Heart left ventricle (tissue), 16 donors: ENCODE results near the gene CDH12. TPM values are rescaled to one million over a fixed set of nuclear protein-coding genes. Genes with fewer than 3 reads are reported as not detected.
"Not testable (repeated sequence)": the region's sequence is repeated elsewhere in the genome, so short reads cannot be mapped to it uniquely, and the experiment has no call there.

Source experiments
- ATAC-seq, 4 donors: fragments of 200-7000 bp; cut with Tn5 transposase; one replicate each; pipeline ENCODE4 v1.9.1; 2020 to 2022; ENCODE audit warnings: moderate library complexity in 4 of 4, mild to moderate bottlenecking in 3 of 4, moderate number of reproducible peaks in 1 of 4
- DNase-seq, 5 donors: peaks; one replicate each; pipeline ENCODE4 v3.0.0-alpha.2; 2020
- H3K27ac ChIP-seq, 12 donors: fragments of 200-600 bp; sonication (generic) in 4 of 12; one replicate each; pipeline versions ENCODE4 v1.5.0 to v1.8.0; 2016 to 2022; ENCODE audit warnings: mild to moderate bottlenecking in 2 of 12
- H3K27me3 ChIP-seq, 9 donors: fragments of 200-600 bp; sonication (generic) in 2 of 9; one replicate each; pipeline versions ENCODE4 v1.5.1 to v1.8.0; 2016 to 2022; ENCODE audit warnings: mild to moderate bottlenecking in 3 of 9
- H3K36me3 ChIP-seq, 9 donors: fragments of 200-600 bp; sonication (generic) in 2 of 9; one replicate each; pipeline versions ENCODE4 v1.5.0 to v1.8.0; 2018 to 2022; ENCODE audit warnings: mild to moderate bottlenecking in 2 of 9
- H3K4me1 ChIP-seq, 12 donors: fragments of 200-600 bp; sonication (generic) in 4 of 12; one replicate each; pipeline versions ENCODE4 v1.5.0 to v1.8.0; 2016 to 2022; ENCODE audit warnings: mild to moderate bottlenecking in 3 of 12
- H3K4me3 ChIP-seq, 12 donors: fragments of 200-600 bp; sonication (generic) in 4 of 12; one replicate each; pipeline versions ENCODE4 v1.5.0 to v1.8.0; 2017 to 2022; ENCODE audit warnings: mild to moderate bottlenecking in 9 of 12, moderate library complexity in 4 of 12
- H3K9me3 ChIP-seq, 12 donors: fragments of 200-600 bp; sonication (generic) in 4 of 12; one replicate each; pipeline versions ENCODE4 v1.5.0 to v1.8.0; 2016 to 2022; ENCODE audit warnings: mild to moderate bottlenecking in 1 of 12
- CTCF ChIP-seq, 12 donors: fragments of 200-600 bp; sonication (generic) in 4 of 12; IDR thresholded peaks; one replicate each; pipeline versions ENCODE4 v1.5.0 to v1.8.0; 2018 to 2022; ENCODE audit warnings: antibody characterized with exemption in 12 of 12, mild to moderate bottlenecking in 5 of 12
- POLR2A ChIP-seq, 2 donors: fragments of 450-650 bp; IDR thresholded peaks; one replicate each; pipeline ENCODE4 v1.6.1; 2017; ENCODE audit warnings: antibody characterized with exemption in 2 of 2, mild to moderate bottlenecking in 2 of 2, moderate library complexity in 2 of 2
- WGBS, 4 donors: extraction: QIAGEN DNeasy Blood & Tissue Kit in 2 of 4; methylation state at CpG; one replicate each; pipeline versions ENCODE4 v1.1.5 to v1.1.7; 2013 to 2018; 5-methylcytosine and 5-hydroxymethylcytosine counted together
- intact Hi-C, 10 donors: fragments of 100-400 bp; cut with DNase I; formaldehyde crosslinking; loops; one replicate each; pipeline versions ENCODE4 v1.11.1 to v1.14.2; 2022
- polyA plus RNA-seq, 2 donors: library from polyadenylated mRNA; stranded (reverse); fragments of 200-250 nt; gene quantifications; one replicate each; pipeline ENCODE4 v1.2.3, GENCODE V29; 2013
- total RNA-seq, 9 donors: library from RNA; depleted of rRNA in 2 of 9; stranded (reverse); fragments of >200 nt in 2 of 9; fragmentation: NEBNext Ultra II Directional in 3 of 9; extraction: Animal tissue kit (Norgen Biotek cat#: 25700) in 3 of 9; gene quantifications; one replicate each; pipeline versions ENCODE4 v1.1.0 to v1.2.4, GENCODE V29; 2016 to 2023
- donor health status: ischemic (EF 13 %, LVEDD 7.1; RV severe dilation, severe dysfunction).
- donor health status: healthy with polysubstance abuse.
- donor health status: DM: no; HTN: yes; CAD: no.
- donor health status: DM: no; HTN: no; CAD: no.
- donor health status: ischemic (EF 25% LVEDD 6.9; RV normal size, moderate dysfunction).
- donor health status: ischemic (EF 25% LVEDD 5.7; RV mildly dilated, moderate dysfunction).
- donor health status: healthy.
- donor health status: DM: yes; HTN: yes; CAD: no.
- donor health status: ischemic (EF 35%, LVEDD 5.7; RV mildly dilated, moderate dysfunction).
- donor health status: nonischemic (EF 11% LVEDD 7.7; RV severe dilation, severe dysfunction).
- donor health status: DM: yes; HTN: yes; CAD: no.
- donor health status: PGD.
- donor health status: ischemic (EF 29% LVEDD 5.4; RV normal size, mild dysfunction).
- donor health status: nonischemic (EF 23%, LVEDD 6.1; RV moderate dilation, normal function).

The CDH12 gene
- total and polyA plus RNA-seq, 11 donors = 0.11 TPM; not detected in 10

GRCh38 chr5:22539762-22540161 is 313.4 kb downstream of the CDH12 start:
- DNase-seq (no peak), ATAC-seq (no peak)
- no peak overlapping the region for H3K27ac ChIP-seq
- H3K27me3 ChIP-seq = no peaks in the 10 kb centered on the region
- H3K4me3 ChIP-seq = no peak overlapping the region
- H3K9me3 ChIP-seq = peaks cover 0 to 11% (median 0%) of the 10 kb centered on the region in 12 donors
- WGBS, 4 donors = 80 to 97% (median 84%) methylated on average over 1 of the region's 1 CpG
- H3K36me3 ChIP-seq = no peaks in the 10 kb centered on the region
- TF ChIP-seq CTCF (IDR thresholded peaks at IDR 0.05) (no peak), POLR2A (IDR thresholded peaks at IDR 0.05) (no peak)
- H3K4me1 ChIP-seq = no peaks in the 10 kb centered on the region
- intact Hi-C loops = no loop called here

- no peaks in the 10 kb centered on the region for H3K36me3 ChIP-seq
- H3K4me1 ChIP-seq = no peaks in the 10 kb centered on the region
- ATAC-seq (no peak), DNase-seq (no peak)
- TF ChIP-seq CTCF (IDR thresholded peaks at IDR 0.05) (no peak), POLR2A (IDR thresholded peaks at IDR 0.05) (no peak)
- intact Hi-C loops = no loop called here
- H3K4me3 ChIP-seq = no peak overlapping the region
- H3K27ac ChIP-seq = no peak overlapping the region
- no peaks in the 10 kb centered on the region for H3K9me3 ChIP-seq
- no peaks in the 10 kb centered on the region for H3K27me3 ChIP-seq
- WGBS, 4 donors = 61 to 75% (median 70%) methylated on average over 4 of the region's 4 CpGs
Observed at GRCh38 chr5:22531986-22532385, 321.2 kb downstream of the CDH12 start.

GRCh38 chr5:22521521-22521920 is 331.6 kb downstream of the CDH12 start:
- Histone ChIP-seq H3K27ac (no peak overlapping the region), H3K4me1 (no peaks in the 10 kb centered on the region), H3K27me3 (no peaks in the 10 kb centered on the region), H3K9me3 (peaks cover 0 to 8% (median 0%) of the 10 kb centered on the region in 12 donors), H3K4me3 (no peak overlapping the region), H3K36me3 (no peaks in the 10 kb centered on the region)
- TF ChIP-seq POLR2A (IDR thresholded peaks at IDR 0.05) = no peak
- TF ChIP-seq CTCF (IDR thresholded peaks at IDR 0.05) = no peak
- ATAC-seq = no peak
- DNase-seq = no peak
- intact Hi-C loops = no loop called here
- WGBS, 4 donors = 66 to 71% (median 70%) methylated on average over 3 of the region's 3 CpGs

- ATAC-seq, DNase-seq, H3K36me3 ChIP-seq, H3K27ac ChIP-seq, H3K27me3 ChIP-seq, H3K9me3 ChIP-seq, intact Hi-C loops, H3K4me3 ChIP-seq, H3K4me1 ChIP-seq: not testable (repeated sequence)
- 87 to 91% (median 88%) methylated on average over 7 of the region's 7 CpGs for WGBS, 4 donors
Observed at GRCh38 chr5:22516497-22516896, 336.6 kb downstream of the CDH12 start.

GRCh38 chr5:22514231-22514630 is 338.9 kb downstream of the CDH12 start:
- TF ChIP-seq CTCF (IDR thresholded peaks at IDR 0.05) (no peak), POLR2A (IDR thresholded peaks at IDR 0.05) (no peak)
- ATAC-seq = no peak
- Histone ChIP-seq H3K4me1 (no peaks in the 10 kb centered on the region), H3K36me3 (no peaks in the 10 kb centered on the region), H3K9me3 (no peaks in the 10 kb centered on the region), H3K4me3 (no peak overlapping the region), H3K27ac (no peak overlapping the region), H3K27me3 (peaks cover 0 to 2% (median 0%) of the 10 kb centered on the region in 9 donors)
- no peak for DNase-seq
- intact Hi-C loops = no loop called here
